ENCODE data around the gene ZNF18.

- no peak for TF ChIP-seq EZH2 (IDR thresholded peaks at IDR 0.05)
- TF ChIP-seq POLR2AphosphoS5 (IDR thresholded peaks at IDR 0.05; ENCODE audit: borderline replicate concordance, low read depth, low read length): no peak
Observed at GRCh38 chr17:11935734-11936406, 61.4 kb downstream of the ZNF18 start.
